WTC11 (cell line): ENCODE data around the gene PAEP. TPM values are rescaled to one million over a fixed set of nuclear protein-coding genes. Genes with fewer than 3 reads are reported as not detected.

Experiments used
- ATAC-seq: fragments of 200-7000 bp; cut with Tn5 transposase; 2 replicates; pipeline ENCODE4 v1.10.0; 2021; ENCODE audit warnings: mild to moderate bottlenecking, moderate library complexity
- CTCF ChIA-PET: fragments of 300-600 bp; sonication (Branson Sonifier 250); formaldehyde crosslinking; loops from one replicate; lab custom pipeline; 2021; ENCODE audit warnings: antibody characterized with exemption; lab: Charles Lee
- POLR2A ChIA-PET: fragments of 350-600 bp; sonication (Branson Sonifier 250); formaldehyde crosslinking; loops from one replicate; lab custom pipeline; 2021; ENCODE audit warnings: antibody characterized with exemption; lab: Charles Lee
- DNase-seq: peaks from one replicate; pipeline ENCODE4 v3.0.0; 2021; ENCODE audit warnings: low spot score
- H3K27ac Mint-ChIP-seq: 2 replicates; pipeline ENCODE4 v1.8.0; 2021; ENCODE audit warnings: mixed read lengths
- H3K27me3 Mint-ChIP-seq: 2 replicates; pipeline ENCODE4 v1.8.0; 2021; ENCODE audit warnings: low read depth, mild to moderate bottlenecking, moderate library complexity, mixed read lengths
- H3K36me3 Mint-ChIP-seq: 2 replicates; pipeline ENCODE4 v1.8.0; 2021; ENCODE audit warnings: mixed read lengths
- H3K4me1 Mint-ChIP-seq: 2 replicates; pipeline ENCODE4 v1.8.0; 2022; ENCODE audit warnings: mixed read lengths
- H3K4me3 Mint-ChIP-seq: 2 replicates; pipeline ENCODE4 v1.8.0; 2021; ENCODE audit warnings: mild to moderate bottlenecking, moderate library complexity, mixed read lengths
- H3K9me3 Mint-ChIP-seq: 2 replicates; pipeline ENCODE4 v1.8.0; 2021; ENCODE audit warnings: mixed read lengths
- CBFB ChIP-seq: sonication (generic); formaldehyde crosslinking; IDR thresholded peaks from 2 replicates; pipeline ENCODE4 v1.8.1; 2022; ENCODE audit warnings: mild to moderate bottlenecking, low read depth, missing genetic modification reagents
- ESRRA ChIP-seq: sonication (generic); formaldehyde crosslinking; IDR thresholded peaks from 2 replicates; pipeline ENCODE4 v1.8.1; 2022; ENCODE audit warnings: mild to moderate bottlenecking, missing genetic modification reagents, borderline replicate concordance
- ETV6 ChIP-seq: sonication (generic); formaldehyde crosslinking; IDR thresholded peaks from 2 replicates; pipeline ENCODE4 v1.8.1; 2022; ENCODE audit warnings: mild to moderate bottlenecking, missing genetic modification reagents
- KAT7 ChIP-seq: sonication (generic); formaldehyde crosslinking; IDR thresholded peaks from 2 replicates; pipeline ENCODE4 v1.8.1; 2023; ENCODE audit warnings: missing genetic modification reagents, mild to moderate bottlenecking, borderline replicate concordance
- NR1H2 ChIP-seq: sonication (generic); formaldehyde crosslinking; IDR thresholded peaks from 2 replicates; pipeline ENCODE4 v1.9.0; 2021; ENCODE audit warnings: mild to moderate bottlenecking, moderate library complexity, missing genetic modification reagents
- NR3C1 ChIP-seq: sonication (generic); formaldehyde crosslinking; conservative IDR thresholded peaks from 2 replicates; pipeline ENCODE4 v1.8.1; 2023; ENCODE audit warnings: low read depth, mild to moderate bottlenecking, missing genetic modification reagents
- OVOL2 ChIP-seq: fragments of 250-450 bp; sonication (Bioruptor Pico); IDR thresholded peaks from 2 replicates; pipeline ENCODE4 v1.9.0; 2021; ENCODE audit warnings: mild to moderate bottlenecking, borderline replicate concordance
- PRRX2 ChIP-seq: fragments of 250-450 bp; sonication (Bioruptor Pico); IDR thresholded peaks from 2 replicates; pipeline ENCODE4 v1.8.0; 2021; ENCODE audit warnings: mild to moderate bottlenecking
- RELA ChIP-seq: sonication (generic); formaldehyde crosslinking; IDR thresholded peaks from 2 replicates; pipeline ENCODE4 v1.8.1; 2022; ENCODE audit warnings: missing genetic modification reagents, mild to moderate bottlenecking, borderline replicate concordance
- SMAD4 ChIP-seq: sonication (generic); formaldehyde crosslinking; IDR thresholded peaks from 2 replicates; pipeline ENCODE4 v1.8.0; 2022; ENCODE audit warnings: mild to moderate bottlenecking, missing genetic modification reagents
- SP1 ChIP-seq: sonication (generic); formaldehyde crosslinking; conservative IDR thresholded peaks from 2 replicates; pipeline ENCODE4 v1.8.1; 2022; ENCODE audit warnings: missing genetic modification reagents
- TCF7 ChIP-seq: sonication (generic); formaldehyde crosslinking; IDR thresholded peaks from 2 replicates; pipeline ENCODE4 v1.8.0; 2022; ENCODE audit warnings: mild to moderate bottlenecking, low read depth, missing genetic modification reagents, moderate library complexity
- ZMAT4 ChIP-seq: fragments of 250-450 bp; sonication (Bioruptor Pico); IDR thresholded peaks from 2 replicates; pipeline ENCODE4 v1.9.0; 2021; ENCODE audit warnings: mild to moderate bottlenecking
- ZNF232 ChIP-seq: sonication (generic); formaldehyde crosslinking; IDR thresholded peaks from 2 replicates; pipeline ENCODE4 v1.8.0; 2022; ENCODE audit warnings: mild to moderate bottlenecking, missing genetic modification reagents
- ZNF423 ChIP-seq: fragments of 250-450 bp; sonication (Bioruptor Pico); IDR thresholded peaks from 2 replicates; pipeline ENCODE4 v2.1.2; 2022; ENCODE audit warnings: mild to moderate bottlenecking, moderate library complexity
- ZNF512 ChIP-seq: sonication (generic); formaldehyde crosslinking; IDR thresholded peaks from 2 replicates; pipeline ENCODE4 v1.8.1; 2022; ENCODE audit warnings: missing genetic modification reagents, borderline replicate concordance
- total RNA-seq: library from RNA; stranded (reverse); gene quantifications from 3 replicates; pipeline ENCODE4 v1.2.3, GENCODE V29; 2021
- TF ChIP-seq, protein P1 (sequence below): fragments of 250-450 bp; sonication (Bioruptor Pico); IDR thresholded peaks from 2 replicates; pipeline ENCODE4 v2.1.2; 2022; ENCODE audit warnings: mild to moderate bottlenecking, moderate library complexity
- TF ChIP-seq, protein P2 (sequence below): sonication (generic); formaldehyde crosslinking; IDR thresholded peaks from 2 replicates; pipeline ENCODE4 v1.8.1; 2022; ENCODE audit warnings: mild to moderate bottlenecking, moderate library complexity, missing genetic modification reagents
- TF ChIP-seq, protein P3 (sequence below): sonication (generic); formaldehyde crosslinking; IDR thresholded peaks from 2 replicates; pipeline ENCODE4 v1.8.1; 2023; ENCODE audit warnings: mild to moderate bottlenecking, missing genetic modification reagents
- TF ChIP-seq, protein P4 (sequence below): fragments of 250-450 bp; sonication (Bioruptor Pico); conservative IDR thresholded peaks from 2 replicates; pipeline ENCODE4 v1.9.0; 2021; ENCODE audit warnings: mild to moderate bottlenecking
- TF ChIP-seq, protein P5 (sequence below): sonication (generic); formaldehyde crosslinking; IDR thresholded peaks from 2 replicates; pipeline ENCODE4 v1.8.0; 2022; ENCODE audit warnings: mild to moderate bottlenecking, missing genetic modification reagents

Gene PAEP
- total RNA-seq, 1 experiment from 2014 or later, result not detected

GRCh38 chr9:135608294-135608998, 46.9 kb downstream of the PAEP start:
- Mint-ChIP-seq H3K4me3 (no peak overlapping the region), H3K27me3 (no peaks in the 10 kb centered on the region; the same call in 1 of the 2 replicates)
- ATAC-seq, result no peak
- ChIA-PET CTCF (no interaction called here), POLR2A (no interaction called here)
- no peak for TF ChIP-seq ESRRA (CRISPR knock-in tag)
- TF ChIP-seq, all 79 proteins: peak for 0
- peaks cover 25% of the 10 kb centered on the region for H3K9me3 Mint-ChIP-seq
- no peak overlapping the region for H3K27ac Mint-ChIP-seq
- H3K4me1 Mint-ChIP-seq, result peaks cover 12% of the 10 kb centered on the region
- H3K36me3 Mint-ChIP-seq, result peaks cover 10% of the 10 kb centered on the region
- no peak for DNase-seq

GRCh38 chr9:135608999-135609317, 47.4 kb downstream of the PAEP start:
- CTCF ChIA-PET, result no interaction called here

DNA sequence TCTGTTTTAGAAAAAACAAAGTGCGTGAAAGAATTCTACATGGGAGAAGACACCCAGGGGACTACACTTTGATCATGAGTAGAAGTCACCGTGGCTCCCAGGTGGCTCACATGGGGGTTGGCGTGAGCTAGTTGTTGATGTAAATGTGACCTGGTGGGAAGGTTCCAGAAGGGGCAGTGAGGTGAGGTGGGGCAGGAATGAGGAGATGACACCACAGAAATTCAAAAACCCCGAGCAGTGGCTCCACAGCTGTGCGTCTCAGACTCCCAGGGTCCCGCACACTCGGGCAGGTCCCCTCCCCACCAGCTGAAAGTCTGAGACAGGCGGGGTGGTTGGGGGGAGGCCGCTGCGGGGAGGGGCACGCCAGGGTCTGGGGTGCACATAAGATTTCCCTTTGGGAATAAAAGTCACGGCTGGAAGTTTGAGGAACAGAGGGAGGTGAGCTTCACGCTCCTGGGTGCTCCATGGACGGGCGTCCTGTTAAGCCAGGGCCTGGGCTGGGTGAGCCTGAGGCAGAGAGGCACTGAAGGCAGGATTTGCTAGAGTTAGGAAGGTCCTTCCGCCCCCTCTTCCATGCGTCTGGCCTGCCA, 47.9 kb downstream of the PAEP start:
- Mint-ChIP-seq H3K27ac (no peak overlapping the region), H3K27me3 (no peaks in the 10 kb centered on the region; the same call in 1 of the 2 replicates), H3K4me1 (peaks cover 8% of the 10 kb centered on the region), H3K4me3 (no peak overlapping the region), H3K9me3 (peaks cover 25% of the 10 kb centered on the region)
- DNase-seq (no peak), ATAC-seq (no peak)
- CTCF ChIA-PET, result no interaction called here
- POLR2A ChIA-PET, result no interaction called here
- TF ChIP-seq SMAD4 (CRISPR knock-in tag) (no peak), RELA (CRISPR knock-in tag) (no peak), ZNF423 (CRISPR knock-in tag) (no peak), ZNF232 (CRISPR knock-in tag) (no peak), ZNF512 (no peak), NR3C1 (CRISPR knock-in tag) (no peak), KAT7 (no peak)
- TF ChIP-seq, protein P1, sequence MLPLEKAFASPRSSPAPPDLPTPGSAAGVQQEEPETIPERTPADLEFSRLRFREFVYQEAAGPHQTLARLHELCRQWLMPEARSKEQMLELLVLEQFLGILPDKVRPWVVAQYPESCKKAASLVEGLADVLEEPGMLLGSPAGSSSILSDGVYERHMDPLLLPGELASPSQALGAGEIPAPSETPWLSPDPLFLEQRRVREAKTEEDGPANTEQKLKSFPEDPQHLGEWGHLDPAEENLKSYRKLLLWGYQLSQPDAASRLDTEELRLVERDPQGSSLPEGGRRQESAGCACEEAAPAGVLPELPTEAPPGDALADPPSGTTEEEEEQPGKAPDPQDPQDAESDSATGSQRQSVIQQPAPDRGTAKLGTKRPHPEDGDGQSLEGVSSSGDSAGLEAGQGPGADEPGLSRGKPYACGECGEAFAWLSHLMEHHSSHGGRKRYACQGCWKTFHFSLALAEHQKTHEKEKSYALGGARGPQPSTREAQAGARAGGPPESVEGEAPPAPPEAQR, result no peak
- TF ChIP-seq, protein P2, sequence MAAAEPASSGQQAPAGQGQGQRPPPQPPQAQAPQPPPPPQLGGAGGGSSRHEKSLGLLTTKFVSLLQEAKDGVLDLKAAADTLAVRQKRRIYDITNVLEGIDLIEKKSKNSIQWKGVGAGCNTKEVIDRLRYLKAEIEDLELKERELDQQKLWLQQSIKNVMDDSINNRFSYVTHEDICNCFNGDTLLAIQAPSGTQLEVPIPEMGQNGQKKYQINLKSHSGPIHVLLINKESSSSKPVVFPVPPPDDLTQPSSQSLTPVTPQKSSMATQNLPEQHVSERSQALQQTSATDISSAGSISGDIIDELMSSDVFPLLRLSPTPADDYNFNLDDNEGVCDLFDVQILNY (CRISPR knock-in tag), result no peak
- TF ChIP-seq, protein P3, sequence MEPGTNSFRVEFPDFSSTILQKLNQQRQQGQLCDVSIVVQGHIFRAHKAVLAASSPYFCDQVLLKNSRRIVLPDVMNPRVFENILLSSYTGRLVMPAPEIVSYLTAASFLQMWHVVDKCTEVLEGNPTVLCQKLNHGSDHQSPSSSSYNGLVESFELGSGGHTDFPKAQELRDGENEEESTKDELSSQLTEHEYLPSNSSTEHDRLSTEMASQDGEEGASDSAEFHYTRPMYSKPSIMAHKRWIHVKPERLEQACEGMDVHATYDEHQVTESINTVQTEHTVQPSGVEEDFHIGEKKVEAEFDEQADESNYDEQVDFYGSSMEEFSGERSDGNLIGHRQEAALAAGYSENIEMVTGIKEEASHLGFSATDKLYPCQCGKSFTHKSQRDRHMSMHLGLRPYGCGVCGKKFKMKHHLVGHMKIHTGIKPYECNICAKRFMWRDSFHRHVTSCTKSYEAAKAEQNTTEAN (CRISPR knock-in tag), result no peak
- TF ChIP-seq, all 79 proteins: peak for 0
- H3K36me3 Mint-ChIP-seq, result peaks cover 10% of the 10 kb centered on the region

More at GRCh38 chr9:135608999-135609317, 47.4 kb downstream of the PAEP start:
- H3K4me1 Mint-ChIP-seq, result peaks cover 12% of the 10 kb centered on the region
- TF ChIP-seq NR1H2 (CRISPR knock-in tag) (no peak), SMAD4 (CRISPR knock-in tag) (no peak), OVOL2 (no peak), TCF7 (CRISPR knock-in tag) (no peak), SP1 (no peak), ZNF423 (CRISPR knock-in tag) (no peak), CBFB (CRISPR knock-in tag) (no peak), ZMAT4 (CRISPR knock-in tag) (no peak), ETV6 (CRISPR knock-in tag) (no peak), PRRX2 (CRISPR knock-in tag) (no peak)
- TF ChIP-seq, protein P4, sequence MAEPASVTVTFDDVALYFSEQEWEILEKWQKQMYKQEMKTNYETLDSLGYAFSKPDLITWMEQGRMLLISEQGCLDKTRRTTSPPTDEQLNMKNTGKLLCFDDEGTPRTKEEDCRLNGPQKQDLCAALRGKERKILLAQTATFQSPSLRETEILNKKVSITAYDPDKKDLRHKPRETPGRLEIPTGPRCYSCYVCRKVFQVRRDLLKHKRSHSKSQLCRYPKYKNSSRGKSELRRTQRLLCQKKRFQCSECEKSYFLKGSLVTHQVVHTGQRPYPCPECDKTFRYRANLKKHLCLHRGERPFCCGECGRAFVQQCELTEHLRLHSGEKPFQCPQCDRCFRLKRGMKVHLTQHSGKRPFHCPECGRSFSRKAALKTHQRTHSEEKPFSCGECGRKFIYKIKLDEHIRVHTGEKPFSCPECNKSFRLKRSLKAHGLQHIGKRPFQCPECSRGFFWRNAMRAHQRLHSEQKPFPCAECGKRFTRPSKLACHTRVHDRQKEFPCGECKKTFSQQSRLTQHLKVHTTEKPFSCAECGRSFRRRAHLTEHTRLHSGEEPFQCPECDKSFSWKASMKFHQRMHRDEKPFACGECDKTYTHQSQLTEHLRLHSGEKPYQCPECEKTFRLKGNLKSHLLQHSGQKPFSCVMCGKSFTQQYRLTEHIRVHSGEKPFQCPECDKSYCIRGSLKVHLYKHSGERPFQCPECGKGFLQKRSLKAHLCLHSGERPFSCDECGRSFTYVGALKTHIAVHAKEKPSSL (CRISPR knock-in tag), result no peak
- TF ChIP-seq, protein P5, sequence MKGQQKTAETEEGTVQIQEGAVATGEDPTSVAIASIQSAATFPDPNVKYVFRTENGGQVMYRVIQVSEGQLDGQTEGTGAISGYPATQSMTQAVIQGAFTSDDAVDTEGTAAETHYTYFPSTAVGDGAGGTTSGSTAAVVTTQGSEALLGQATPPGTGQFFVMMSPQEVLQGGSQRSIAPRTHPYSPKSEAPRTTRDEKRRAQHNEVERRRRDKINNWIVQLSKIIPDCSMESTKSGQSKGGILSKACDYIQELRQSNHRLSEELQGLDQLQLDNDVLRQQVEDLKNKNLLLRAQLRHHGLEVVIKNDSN (CRISPR knock-in tag), result no peak
- TF ChIP-seq, all 79 proteins: peak for 0
- ATAC-seq (no peak), DNase-seq (no peak)
- Mint-ChIP-seq H3K4me3 (no peak overlapping the region), H3K9me3 (peaks cover 25% of the 10 kb centered on the region), H3K27ac (no peak overlapping the region), H3K27me3 (no peaks in the 10 kb centered on the region; the same call in 1 of the 2 replicates), H3K36me3 (peaks cover 10% of the 10 kb centered on the region)
- POLR2A ChIA-PET, result no interaction called here
